NCI-H774 (cell line): Measurements from ENCODE around the gene TICAM2.

Source experiments
- DNase-seq: peaks from one replicate; lab custom pipeline; 2025; lab: John Stamatoyannopoulos, UW

TICAM2 gene

DNA sequence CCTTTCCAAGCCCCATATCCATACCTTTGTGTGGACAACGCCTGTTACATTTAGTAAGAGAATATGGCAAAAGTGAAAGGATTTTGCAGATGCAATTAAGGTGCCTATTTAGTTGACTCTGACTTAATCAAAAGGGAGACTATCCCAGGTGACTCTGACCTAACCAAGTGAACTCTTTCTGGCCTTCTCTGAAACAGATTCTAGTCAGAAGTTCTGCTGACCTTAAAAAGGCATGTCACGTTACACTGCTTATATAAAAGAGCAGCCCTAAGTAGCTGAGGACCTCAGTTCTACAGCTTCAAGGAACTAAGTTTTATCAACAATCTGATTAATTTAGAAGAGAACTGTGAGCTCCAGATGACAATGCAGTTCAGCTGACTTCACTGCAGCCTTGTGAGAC lies 5.7 kb upstream of the TICAM2 start:
- no peak for DNase-seq

GRCh38 chr5:115605436-115605835 lies 3.2 kb upstream of the TICAM2 start:
- DNase-seq, result no peak

- no peak for DNase-seq
Measured at GRCh38 chr5:115602591-115603125, 379 bp upstream of the TICAM2 start.

DNA sequence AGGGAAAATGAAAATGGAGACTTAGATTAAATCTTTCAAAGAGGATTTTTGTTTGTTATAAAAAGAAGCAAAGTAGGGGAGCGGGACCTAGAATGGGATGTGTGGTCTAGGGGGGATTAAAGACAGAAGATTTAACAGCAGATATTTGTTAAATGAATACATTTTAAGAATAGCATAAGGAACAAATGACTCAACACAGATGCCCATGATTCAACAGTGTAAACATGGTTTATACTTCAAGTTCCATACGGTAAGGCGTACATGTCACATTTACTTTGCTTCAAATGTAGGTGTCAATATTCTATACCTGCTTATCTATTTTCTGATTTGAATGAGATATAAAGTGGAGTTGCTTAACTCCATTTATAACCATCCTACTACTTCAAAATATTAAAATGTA lies 1.5 kb downstream of the TICAM2 start:
- no peak for DNase-seq

GRCh38 chr5:115599924-115600323 lies 2.4 kb downstream of the TICAM2 start:
- DNase-seq, result no peak

- no peak for DNase-seq
Measured at GRCh38 chr5:115599502-115599901, 2.8 kb downstream of the TICAM2 start.

DNA sequence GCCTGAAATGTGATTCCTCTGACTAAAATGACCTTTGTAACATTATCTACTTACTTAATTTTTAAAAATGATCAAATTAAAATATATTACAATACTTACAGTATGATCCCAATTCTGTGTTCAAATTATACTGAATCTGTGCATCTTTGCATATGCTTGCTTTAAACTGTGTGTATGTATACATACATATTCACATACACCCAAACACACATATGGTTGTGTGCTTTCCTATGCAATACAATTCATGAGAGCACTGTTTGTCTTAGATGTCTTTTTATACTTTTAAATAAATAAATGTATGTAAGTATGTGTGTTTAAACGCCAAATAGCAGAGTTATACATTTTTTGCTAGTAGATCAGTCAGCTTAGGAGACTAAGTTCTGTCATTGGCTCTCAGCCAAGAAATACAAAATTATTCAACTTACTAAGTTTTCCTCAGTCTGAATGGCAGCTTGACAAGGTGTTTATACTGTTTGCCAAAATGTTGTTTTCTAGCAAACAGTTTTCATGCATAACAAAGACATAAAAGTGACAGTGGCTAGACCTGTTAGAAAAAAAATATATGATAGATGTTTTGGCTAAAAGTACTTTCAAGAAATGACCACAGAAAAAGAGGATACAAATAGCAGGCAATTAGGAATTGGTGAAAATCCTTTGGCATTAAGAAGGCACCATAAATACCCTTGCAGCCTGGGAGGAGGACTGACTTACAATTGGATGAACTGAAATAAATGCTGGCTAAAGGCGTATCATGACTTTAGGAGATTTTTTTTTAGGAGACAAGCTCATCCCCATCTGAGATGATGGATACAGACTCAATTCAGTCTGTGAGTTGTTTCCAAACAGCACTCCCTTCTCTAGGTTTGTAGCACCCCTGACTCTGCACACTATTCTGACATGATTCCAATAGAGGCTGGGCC lies 7.9 kb downstream of the TICAM2 start:
- DNase-seq, result no peak

DNA sequence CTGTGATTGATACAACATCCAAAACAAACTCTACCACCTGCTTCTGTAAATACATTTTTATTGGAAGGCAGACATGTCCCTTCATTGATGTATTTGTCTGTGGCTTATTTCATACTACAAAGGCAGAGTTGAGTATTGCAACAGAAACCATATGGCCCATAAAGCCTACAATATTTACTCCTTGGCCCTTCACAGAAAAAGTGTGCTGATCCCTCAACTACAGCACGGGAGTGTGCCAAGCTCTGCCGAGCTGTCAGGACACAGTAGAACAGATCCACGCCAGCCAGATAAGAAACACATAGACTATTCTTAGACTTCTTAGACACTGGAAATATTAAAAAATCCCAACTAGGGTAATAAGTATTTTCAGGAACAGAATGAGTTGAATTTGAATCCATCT lies 13.2 kb downstream of the TICAM2 start:
- no peak for DNase-seq

- DNase-seq, result no peak
Measured at GRCh38 chr5:115588640-115589039, 13.6 kb downstream of the TICAM2 start.

- peak; percentile 10 for DNase-seq
Measured at GRCh38 chr5:115586525-115587146, 15.6 kb downstream of the TICAM2 start.

DNA sequence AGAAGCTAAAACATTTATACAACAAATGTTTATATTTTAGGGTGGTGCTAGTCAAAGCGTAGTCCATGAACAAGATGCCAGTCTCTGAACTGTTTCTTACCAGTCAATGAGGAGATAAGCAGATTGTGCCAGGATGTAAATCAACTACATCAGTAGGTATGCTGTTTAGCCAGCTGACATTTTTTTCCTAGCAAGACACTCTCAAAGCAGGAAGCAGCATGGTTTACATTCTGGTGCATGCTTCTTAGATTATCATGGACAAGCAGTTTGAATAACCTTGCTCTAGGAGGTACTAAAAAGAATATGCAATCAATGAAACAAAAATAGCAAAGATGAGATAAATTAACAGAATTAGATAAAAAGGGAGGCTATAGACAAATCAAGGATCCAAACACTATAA lies 17.0 kb downstream of the TICAM2 start:
- DNase-seq, result no peak

- DNase-seq, result no peak
Measured at GRCh38 chr5:115584501-115584900, 17.8 kb downstream of the TICAM2 start.

- no peak for DNase-seq
Measured at GRCh38 chr5:115583474-115583873, 18.8 kb downstream of the TICAM2 start.

- DNase-seq, result no peak
Measured at GRCh38 chr5:115580941-115581340, 21.3 kb downstream of the TICAM2 start.

DNA sequence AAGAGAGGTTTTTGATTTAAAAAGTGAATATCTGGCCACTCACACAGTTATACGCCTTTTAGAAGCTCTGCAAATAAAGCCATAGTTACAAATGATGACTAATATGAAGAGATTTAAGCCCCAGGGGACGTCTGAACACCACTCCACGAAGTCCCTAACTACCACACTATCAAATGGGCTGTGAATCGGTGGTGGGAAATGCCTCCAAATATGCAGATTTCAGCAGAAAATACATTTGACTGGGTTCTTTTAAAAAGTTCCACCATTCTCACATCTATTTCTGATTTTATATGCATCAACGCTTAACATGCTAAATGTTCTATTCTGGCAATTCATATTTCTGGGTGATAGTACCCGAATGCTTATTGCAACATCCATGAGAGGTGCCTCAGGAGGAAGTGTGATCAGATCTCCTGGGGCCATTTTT lies 22.5 kb downstream of the TICAM2 start:
- no peak for DNase-seq

DNA sequence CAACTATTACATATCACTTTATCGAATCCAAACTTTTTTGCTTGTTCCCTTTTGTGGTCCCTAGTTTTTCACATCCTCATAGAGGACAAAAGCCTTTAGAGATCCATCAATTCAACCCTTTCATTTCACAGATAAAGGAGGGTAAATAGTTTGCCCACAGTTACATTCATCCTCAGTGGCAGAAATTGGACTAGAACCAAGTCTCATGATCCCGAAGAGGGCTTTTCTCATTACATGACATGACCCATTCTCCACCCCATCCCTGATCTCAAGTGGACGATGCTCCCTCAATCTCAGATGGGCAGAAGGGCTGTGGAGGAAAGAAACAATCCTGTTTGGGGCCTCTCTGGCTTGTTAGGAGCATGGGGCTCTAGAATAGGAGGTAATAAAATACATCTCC lies 23.1 kb downstream of the TICAM2 start:
- no peak for DNase-seq

DNA sequence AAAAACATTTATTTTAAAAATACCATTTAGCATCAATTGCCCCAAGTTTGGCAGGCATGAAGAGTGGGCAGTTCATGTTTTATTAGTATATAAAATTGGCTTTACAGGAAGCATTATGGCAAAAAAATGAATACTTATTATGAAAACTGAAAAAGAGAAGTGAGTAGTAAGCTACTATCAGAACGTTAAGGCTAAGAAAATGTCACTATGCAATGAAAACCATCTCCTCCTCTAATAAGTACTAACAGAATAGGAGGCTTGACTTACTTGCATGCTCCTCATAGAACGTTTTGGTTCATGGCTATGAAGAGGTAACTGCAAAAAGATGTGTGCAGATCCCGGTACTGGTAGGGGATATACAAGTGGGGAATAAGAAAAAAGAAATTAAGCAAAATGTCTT lies 23.6 kb downstream of the TICAM2 start:
- no peak for DNase-seq

DNA sequence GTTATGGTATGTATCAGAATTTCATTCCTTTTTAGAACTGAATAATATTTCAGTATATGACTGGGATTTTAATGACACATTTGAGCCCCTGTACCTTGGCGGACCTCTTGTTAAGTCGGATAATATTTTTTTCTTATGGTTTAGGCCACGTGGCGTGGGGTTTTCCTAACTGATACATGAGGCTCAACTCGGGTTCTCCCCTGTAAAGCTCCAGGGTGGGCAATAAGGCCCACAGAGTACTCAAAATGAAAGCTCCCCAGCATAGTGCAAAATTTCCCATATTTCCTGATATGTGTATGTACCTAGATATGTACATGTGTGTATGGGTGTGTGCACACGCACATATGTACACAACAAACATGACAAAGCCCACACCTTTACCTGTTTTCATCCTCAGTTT lies 24.5 kb downstream of the TICAM2 start:
- no peak for DNase-seq

DNA sequence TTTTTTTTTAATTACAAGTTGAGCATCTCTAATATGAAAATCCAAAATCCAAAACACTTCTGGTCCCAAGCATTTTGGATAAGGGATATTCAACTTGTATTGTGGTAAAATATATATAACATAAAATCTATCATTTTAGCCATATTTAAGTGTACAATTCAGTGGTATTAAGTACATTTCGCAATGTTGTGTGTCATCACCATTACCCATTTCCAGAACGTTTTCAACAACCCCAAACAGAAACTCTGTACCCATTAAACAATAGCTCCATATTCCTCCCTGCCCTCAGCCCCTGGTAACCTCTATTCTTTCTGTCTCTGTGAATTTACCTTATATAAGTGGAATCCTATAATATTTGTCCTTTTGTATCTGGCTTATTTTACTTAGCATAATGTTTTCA lies 24.9 kb downstream of the TICAM2 start:
- no peak for DNase-seq

DNA sequence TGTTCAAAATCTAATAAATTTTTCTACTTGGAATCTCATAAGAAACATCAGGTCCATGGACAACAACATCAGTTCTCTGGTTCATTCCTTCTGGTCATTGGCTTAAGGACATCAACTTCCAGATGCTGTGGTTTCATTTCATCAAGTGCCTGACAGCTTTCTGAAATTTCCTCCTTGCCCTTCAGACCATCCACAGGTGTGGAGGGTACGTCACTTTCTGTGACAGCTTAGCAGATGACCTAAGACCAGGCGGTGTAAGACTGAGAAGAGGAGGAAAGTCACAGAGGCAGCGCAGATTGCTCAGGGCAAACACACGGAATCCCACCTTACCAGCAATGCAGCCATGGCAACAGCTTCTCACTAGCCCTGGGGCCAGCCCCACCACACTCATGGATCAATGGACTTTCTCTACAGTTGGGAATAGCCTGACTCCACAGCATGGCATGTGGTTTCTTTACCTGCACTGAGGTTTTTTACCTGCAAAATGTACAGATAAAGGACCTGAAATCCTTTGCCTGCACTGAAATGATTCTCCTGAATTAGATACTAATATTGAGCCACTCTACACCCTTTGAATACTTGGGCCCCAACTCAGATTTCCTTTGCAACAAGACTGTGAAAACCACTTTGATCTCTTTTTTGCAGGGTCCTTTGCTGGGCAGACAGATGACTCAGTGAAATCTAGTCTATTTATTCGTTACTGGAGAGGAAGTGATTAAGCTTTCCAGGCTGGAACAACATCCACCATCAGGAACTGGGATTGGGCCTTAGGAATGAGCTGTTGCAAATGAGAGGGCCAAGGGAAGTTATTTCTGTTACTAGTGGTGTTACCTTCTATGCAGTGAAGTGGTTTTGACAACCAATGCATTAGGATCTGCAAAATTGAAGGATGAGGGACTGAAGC lies 26.9 kb downstream of the TICAM2 start:
- DNase-seq, result no peak

DNA sequence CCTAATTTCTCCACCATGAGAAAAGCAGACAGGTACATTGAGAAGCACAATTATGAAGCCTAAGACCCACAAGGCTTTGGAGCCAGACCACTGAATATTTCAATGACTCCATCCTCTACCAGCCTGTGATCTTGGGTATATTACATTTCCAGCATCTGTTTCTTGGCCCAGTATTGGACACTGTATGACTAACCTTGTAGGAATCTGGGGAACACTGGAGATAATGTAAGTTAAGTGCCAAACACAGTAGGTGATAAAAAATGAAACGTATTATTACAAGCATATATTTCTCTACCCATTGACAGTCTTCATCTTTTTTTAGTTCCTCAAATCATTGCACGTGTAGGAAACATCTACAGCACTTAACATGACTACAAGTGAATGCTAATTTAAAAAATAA lies 29.1 kb downstream of the TICAM2 start:
- DNase-seq, result no peak

GRCh38 chr5:115571441-115571878 lies 30.8 kb downstream of the TICAM2 start:
- DNase-seq, result peak; percentile 33
